Naive thymus-derived CD8-positive, alpha-beta T cell (primary cell): ENCODE data around the gene SLC25A24. TPM values are rescaled to one million over a fixed set of nuclear protein-coding genes. Genes with fewer than 3 reads are reported as not detected.
"Not testable (repeated sequence)": the region's sequence is repeated elsewhere in the genome, so short reads cannot be mapped to it uniquely, and the experiment has no call there.

Experiments
- ATAC-seq, 2 donors: fragments of 150-1000 bp; cut with Tn5 transposase in 1 of 2; sonication (Bioruptor Pico), chemical (Tn5 transposase) in 1 of 2; 1 replicate in 1 of 2; 2 replicates in 1 of 2; pipeline ENCODE4 v1.10.0; 2021; ENCODE audit warnings: mild to moderate bottlenecking in 2 of 2, moderate library complexity in 2 of 2
- POLR2A ChIA-PET: fragments of 350-600 bp; sonication (Branson Sonifier 250); formaldehyde crosslinking; loops from one replicate; lab custom pipeline; 2021; ENCODE audit warnings: antibody characterized with exemption; lab: Charles Lee
- DNase-seq, 10 donors: peaks; one replicate each; pipeline versions ENCODE4 v3.0.0 to v3.0.0-alpha.2; 2020 to 2022
- H3K27ac Mint-ChIP-seq, 10 donors: one replicate each; pipeline ENCODE4 v1.8.0; 2020 to 2022; ENCODE audit warnings: mild to moderate bottlenecking in 10 of 10, mixed read lengths in 10 of 10, moderate library complexity in 4 of 10, inconsistent platforms in 1 of 10
- H3K27me3 Mint-ChIP-seq, 5 donors: one replicate each; pipeline ENCODE4 v1.8.0; 2021 to 2022; ENCODE audit warnings: mixed read lengths in 5 of 5
- H3K36me3 Mint-ChIP-seq, 3 donors: one replicate each; pipeline ENCODE4 v1.8.0; 2020 to 2022; ENCODE audit warnings: mixed read lengths in 3 of 3, mild to moderate bottlenecking in 2 of 3, inconsistent platforms in 1 of 3
- H3K4me1 Mint-ChIP-seq, 4 donors: one replicate each; pipeline ENCODE4 v1.8.0; 2021 to 2022; ENCODE audit warnings: mixed read lengths in 4 of 4
- H3K4me3 Mint-ChIP-seq, 10 donors: one replicate each; pipeline ENCODE4 v1.8.0; 2020 to 2022; ENCODE audit warnings: mild to moderate bottlenecking in 10 of 10, mixed read lengths in 10 of 10, moderate library complexity in 6 of 10, inconsistent platforms in 1 of 10
- H3K9me3 Mint-ChIP-seq, 9 donors: one replicate each; pipeline ENCODE4 v1.8.0; 2020 to 2022; ENCODE audit warnings: mixed read lengths in 9 of 9, mild to moderate bottlenecking in 3 of 9, inconsistent platforms in 1 of 9, moderate library complexity in 1 of 9
- polyA plus RNA-seq, 3 donors: library from polyadenylated mRNA; unstranded; fragments of 300-500 nt; fragmentation: Illumina TruSeq; gene quantifications; one replicate each; pipeline ENCODE4 v1.2.3, GENCODE V29; 2021
- total RNA-seq, 8 experiments: library from RNA in 2 of 8; stranded (reverse) in 2 of 8; gene quantifications; one replicate each; pipeline ENCODE4 v1.2.3 and lab custom pipeline; 2021 to 2026

The SLC25A24 gene
- total RNA-seq (10 to 100 TPM; 11.2 to 12.7 TPM), polyA plus RNA-seq (10 to 100 TPM in 1 of 3 donors, 1 to 10 TPM in 2; 6.4 to 10.2 (median 7.1) TPM), total RNA-seq (lab: John Stamatoyannopoulos, UW) (5.6 to 40.3 (median 13.6) reads per million in 6 experiments)

GRCh38 chr1:108199781-108200686 lies at the start of gene SLC25A24:
Gene SLC25A24 (minus strand): TSS chr1:108200343. CDS start chr1:108200138, 205 bp downstream.
- Mint-ChIP-seq H3K27ac (peak within 1 kb of the TSS; percentile 66 to 94 (median 86)), H3K27me3 (peaks cover 0 to 2% (median 0%) of the 10 kb centered on the region in 5 donors), H3K4me1 (peaks cover 6 to 41% (median 31%) of the 10 kb centered on the region in 4 donors), H3K4me3 (peak within 1 kb of the TSS; percentile 83 to 94 (median 91)), H3K9me3 (peaks cover 0 to 8% (median 0%) of the 10 kb centered on the region in 9 donors), H3K36me3 (peaks cover 0 to 7% (median 3%) of the 10 kb centered on the region in 3 donors)
- ATAC-seq: peak; percentile 93 to 94
- POLR2A ChIA-PET: interaction anchor here (0.9 to 2.3 kb wide), 8 partner anchors 9 to 900 kb away, joined by 3 to 10 read pairs (median 5); partner anchors contain the start of genes EEIG2, HENMT1 and PRPF38B
- peak; percentile 52 to 83 (median 62) for DNase-seq

- H3K36me3 Mint-ChIP-seq, ATAC-seq, H3K4me3 Mint-ChIP-seq, H3K27ac Mint-ChIP-seq, H3K9me3 Mint-ChIP-seq, H3K27me3 Mint-ChIP-seq, POLR2A ChIA-PET, H3K4me1 Mint-ChIP-seq, DNase-seq: not testable (repeated sequence)
These were observed 43.8 kb upstream of the SLC25A24 start, which contains the start of gene NBPF4 for GRCh38 chr1:108243976-108244375. Gene NBPF4 (minus strand): TSS chr1:108244076. CDS start chr1:108243761, 315 bp downstream.

GRCh38 chr1:108239426-108239825 lies 39.3 kb upstream of the SLC25A24 start:
- H3K27me3 Mint-ChIP-seq, H3K36me3 Mint-ChIP-seq, H3K9me3 Mint-ChIP-seq, DNase-seq, H3K27ac Mint-ChIP-seq, POLR2A ChIA-PET, H3K4me1 Mint-ChIP-seq, H3K4me3 Mint-ChIP-seq, ATAC-seq: not testable (repeated sequence)

DNA sequence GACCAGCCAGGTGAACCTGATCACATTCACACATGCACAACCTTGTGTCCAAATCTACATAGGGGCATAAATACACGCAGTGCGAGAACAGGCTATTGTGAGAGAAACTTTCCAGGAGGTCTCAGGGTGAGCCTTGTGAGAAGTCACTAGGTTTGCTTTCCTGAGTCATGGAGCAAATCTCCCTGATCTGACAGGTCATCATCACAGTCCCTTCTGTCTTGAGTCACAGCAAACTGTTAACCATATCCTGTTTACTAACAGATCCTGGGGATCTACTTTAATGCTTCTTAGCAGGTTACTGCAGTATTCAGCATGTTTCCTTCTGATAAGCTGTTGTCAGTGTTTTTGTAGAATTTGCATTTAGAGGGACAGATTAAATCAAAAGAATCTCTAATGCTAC lies 35.2 kb upstream of the SLC25A24 start:
- H3K4me3 Mint-ChIP-seq, H3K9me3 Mint-ChIP-seq, DNase-seq, H3K36me3 Mint-ChIP-seq, H3K27ac Mint-ChIP-seq, ATAC-seq, H3K27me3 Mint-ChIP-seq, POLR2A ChIA-PET, H3K4me1 Mint-ChIP-seq: not testable (repeated sequence)

DNA sequence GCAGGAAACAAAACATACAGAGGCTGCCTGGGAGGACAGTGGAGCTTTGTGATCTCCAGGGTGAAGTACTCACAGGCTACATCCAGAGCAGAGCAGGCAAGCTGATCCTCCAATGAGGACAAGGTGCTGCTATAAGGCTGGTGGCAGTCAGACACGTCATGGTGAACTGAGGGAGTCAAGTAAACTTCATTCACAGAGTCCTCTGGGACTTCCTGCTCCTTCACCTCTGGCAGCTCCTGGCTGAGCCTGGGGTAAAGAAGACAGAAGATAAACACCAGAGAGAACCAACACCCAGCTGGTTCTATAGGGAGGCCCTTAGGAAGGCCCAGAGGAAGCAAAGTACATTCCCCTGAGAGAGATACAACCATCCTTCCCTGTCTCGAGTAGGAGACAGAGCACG lies 32.0 kb upstream of the SLC25A24 start:
- POLR2A ChIA-PET, H3K27me3 Mint-ChIP-seq, DNase-seq, ATAC-seq, H3K9me3 Mint-ChIP-seq, H3K4me3 Mint-ChIP-seq, H3K27ac Mint-ChIP-seq, H3K36me3 Mint-ChIP-seq, H3K4me1 Mint-ChIP-seq: not testable (repeated sequence)

- POLR2A ChIA-PET, H3K27ac Mint-ChIP-seq, H3K27me3 Mint-ChIP-seq, DNase-seq, ATAC-seq, H3K36me3 Mint-ChIP-seq, H3K4me1 Mint-ChIP-seq, H3K9me3 Mint-ChIP-seq, H3K4me3 Mint-ChIP-seq: not testable (repeated sequence)
These were observed 29.8 kb upstream of the SLC25A24 start for GRCh38 chr1:108229976-108230375.

DNA sequence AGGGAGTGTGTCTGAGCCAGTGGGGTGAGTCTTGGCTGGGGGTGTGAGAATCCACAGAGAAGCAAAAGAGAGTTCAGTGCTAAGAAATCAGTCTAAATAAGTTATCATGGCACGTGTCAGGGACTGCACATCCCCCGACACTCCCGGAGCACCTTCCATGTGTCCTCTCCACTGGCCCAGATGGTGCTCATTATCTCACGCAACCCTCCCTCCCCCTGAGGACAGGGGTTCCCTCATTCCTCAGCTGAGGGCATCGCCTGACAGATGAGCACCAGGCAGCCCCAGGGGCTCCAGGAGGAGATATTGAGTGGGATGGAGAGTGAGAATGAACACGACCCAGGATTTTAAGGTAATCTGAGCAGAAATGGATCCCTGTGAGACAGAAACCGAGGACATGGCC lies 27.6 kb upstream of the SLC25A24 start:
- H3K4me3 Mint-ChIP-seq, DNase-seq, H3K9me3 Mint-ChIP-seq, POLR2A ChIA-PET, H3K36me3 Mint-ChIP-seq, H3K27me3 Mint-ChIP-seq, H3K4me1 Mint-ChIP-seq, ATAC-seq, H3K27ac Mint-ChIP-seq: not testable (repeated sequence)

DNA sequence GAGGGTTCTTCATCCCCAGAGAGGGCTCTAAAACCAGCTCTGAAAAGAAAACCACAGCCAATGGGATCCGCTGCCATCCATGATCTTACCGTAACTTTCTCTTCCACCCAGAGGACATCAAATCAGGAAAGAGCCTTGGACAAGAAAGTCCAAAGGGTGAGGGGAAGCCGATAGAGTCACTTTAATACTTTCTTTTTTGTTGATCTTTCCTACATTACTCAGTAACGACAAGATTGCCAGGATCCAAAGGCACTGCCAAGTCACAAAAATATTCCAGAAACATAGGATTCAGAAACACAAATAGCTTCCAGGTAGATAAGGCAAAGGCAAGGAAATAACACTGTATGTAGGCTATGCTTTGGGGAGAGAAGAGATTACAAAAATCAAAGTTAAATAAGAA lies 26.7 kb upstream of the SLC25A24 start:
- not testable (repeated sequence) for H3K4me3 Mint-ChIP-seq

DNA sequence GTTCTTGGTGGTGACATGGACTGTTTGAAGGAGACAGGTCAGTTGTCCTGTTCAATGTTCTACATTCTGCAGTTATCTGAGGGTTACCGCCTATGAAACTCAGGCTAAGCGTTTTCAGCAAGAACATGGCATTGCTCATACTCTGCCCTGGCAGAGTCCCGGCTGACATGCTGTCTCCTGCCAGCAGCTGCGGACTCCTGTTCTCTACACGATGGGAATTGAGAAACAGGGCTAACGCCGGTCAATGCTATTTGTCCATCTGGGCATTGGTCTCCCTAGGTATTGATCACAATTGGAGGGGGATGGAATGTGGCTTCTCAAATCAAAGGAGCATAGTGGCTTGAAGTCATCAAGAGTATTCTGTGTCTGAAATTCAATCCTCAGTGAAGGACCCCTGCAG lies 23.1 kb upstream of the SLC25A24 start:
- H3K36me3 Mint-ChIP-seq, H3K27me3 Mint-ChIP-seq, H3K4me1 Mint-ChIP-seq, H3K27ac Mint-ChIP-seq, ATAC-seq, POLR2A ChIA-PET, DNase-seq, H3K4me3 Mint-ChIP-seq, H3K9me3 Mint-ChIP-seq: not testable (repeated sequence)

More for the DNA sequence above, 26.7 kb upstream of the SLC25A24 start:
- DNase-seq, H3K27me3 Mint-ChIP-seq, H3K9me3 Mint-ChIP-seq, H3K27ac Mint-ChIP-seq, H3K36me3 Mint-ChIP-seq, ATAC-seq, H3K4me1 Mint-ChIP-seq, POLR2A ChIA-PET: not testable (repeated sequence)

- H3K4me3 Mint-ChIP-seq, H3K27ac Mint-ChIP-seq, H3K4me1 Mint-ChIP-seq, DNase-seq, ATAC-seq, POLR2A ChIA-PET, H3K36me3 Mint-ChIP-seq, H3K9me3 Mint-ChIP-seq: not testable (repeated sequence)
- peaks cover under 1 to 11% (median 7%) of the 10 kb centered on the region in 5 donors for H3K27me3 Mint-ChIP-seq
These were observed 17.5 kb upstream of the SLC25A24 start for GRCh38 chr1:108217515-108218174.

- H3K4me1 Mint-ChIP-seq, ATAC-seq, POLR2A ChIA-PET, H3K9me3 Mint-ChIP-seq, H3K4me3 Mint-ChIP-seq, H3K27ac Mint-ChIP-seq, H3K36me3 Mint-ChIP-seq, DNase-seq: not testable (repeated sequence)
- H3K27me3 Mint-ChIP-seq: peaks cover 2 to 17% (median 10%) of the 10 kb centered on the region in 5 donors
These were observed 16.9 kb upstream of the SLC25A24 start for GRCh38 chr1:108217007-108217406.

GRCh38 chr1:108216028-108216890 lies 16.1 kb upstream of the SLC25A24 start:
- ATAC-seq, H3K4me1 Mint-ChIP-seq, H3K36me3 Mint-ChIP-seq, H3K27ac Mint-ChIP-seq, POLR2A ChIA-PET, H3K4me3 Mint-ChIP-seq, DNase-seq, H3K9me3 Mint-ChIP-seq: not testable (repeated sequence)
- peaks cover 3 to 25% (median 12%) of the 10 kb centered on the region in 5 donors for H3K27me3 Mint-ChIP-seq
